Measurements from ENCODE around the gene ELAVL3.
"Not testable (repeated sequence)": the region's sequence is repeated elsewhere in the genome, so short reads cannot be mapped to it uniquely, and the experiment has no call there.

DNA sequence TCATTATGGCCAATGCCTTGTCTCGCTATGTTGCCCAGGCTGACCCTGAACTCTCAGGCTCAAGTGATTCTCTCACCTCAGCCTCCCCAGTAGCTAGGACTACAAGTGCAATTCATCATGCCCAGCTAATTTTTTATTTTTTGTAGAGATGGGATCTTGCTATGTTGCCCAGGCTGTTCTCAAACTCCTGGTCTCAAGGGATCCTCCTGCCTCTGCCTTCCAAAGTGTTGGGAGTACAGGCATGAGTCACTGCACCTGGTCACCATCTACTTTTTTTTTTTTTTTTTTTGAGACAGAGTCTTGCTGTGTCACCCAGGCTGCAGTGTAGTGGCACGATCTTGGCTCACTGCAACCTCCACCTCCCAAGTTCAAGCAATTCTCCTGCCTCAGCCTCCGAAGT, 5.5 kb downstream of the ELAVL3 start:
- TF ChIP-seq POLR2A (IDR thresholded peaks at IDR 0.05; ENCODE audit: low read length); GATA1 (IDR thresholded peaks at IDR 0.05; ENCODE audit: low read depth, low read length): not testable (repeated sequence)
